Measurements from ENCODE around the gene STK17A. TPM values are rescaled to one million over a fixed set of nuclear protein-coding genes. Genes with fewer than 3 reads are reported as not detected.

Gene STK17A
- polyA plus RNA-seq, 6 donors from 2014 or later = 263 to 424 (median 353) TPM

DNA sequence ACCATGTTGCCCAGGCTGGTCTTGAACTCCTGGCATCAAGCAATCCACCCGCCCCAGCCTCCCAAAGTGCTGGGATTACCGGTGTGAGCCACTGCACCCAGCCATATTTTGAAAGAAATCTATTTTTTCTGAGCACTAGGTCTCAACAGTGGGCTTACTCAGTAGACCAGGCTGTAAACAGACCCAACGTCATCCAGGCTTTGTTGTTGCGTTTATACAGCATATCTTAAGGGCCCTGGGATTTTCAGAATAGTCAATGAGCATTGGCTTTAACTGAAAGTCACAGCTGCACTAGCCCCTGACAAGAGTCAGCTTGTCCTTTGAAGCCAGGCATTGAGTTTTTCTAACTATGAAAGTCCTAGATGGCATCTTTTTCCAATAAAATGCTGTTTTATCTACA, 49.8 kb downstream of the STK17A start:
- H3K9me3 Mint-ChIP-seq = no peaks in the 10 kb centered on the region
- no peak for ATAC-seq (ENCODE audit: low read depth in 2 of 2)

DNA sequence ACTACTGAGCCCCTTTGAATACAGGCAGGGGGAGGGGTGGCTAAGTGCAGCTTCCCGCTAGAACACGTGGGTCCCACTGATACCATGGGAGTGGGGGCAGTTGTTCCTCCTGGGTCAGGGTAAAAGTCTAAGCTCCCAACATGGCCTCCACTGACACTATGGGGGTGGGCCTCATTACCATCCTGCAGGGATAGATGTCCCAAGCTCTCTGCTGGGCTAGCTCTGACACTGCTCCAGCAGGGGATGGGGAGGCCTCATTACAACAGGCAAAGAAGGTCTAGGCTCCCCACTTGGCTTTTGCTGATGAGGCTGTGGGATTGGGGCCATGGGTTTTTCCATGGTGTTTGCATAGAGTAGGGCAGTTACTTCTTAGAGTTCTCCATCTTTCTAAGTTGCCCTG, 51.5 kb downstream of the STK17A start:
- H3K27me3 Mint-ChIP-seq = no peaks in the 10 kb centered on the region
- H3K27ac Mint-ChIP-seq = peak overlapping the region; percentile 71 to 95 (median 84)
- peaks cover 43 to 89% (median 69%) of the 10 kb centered on the region in 3 donors for H3K4me1 Mint-ChIP-seq
- ATAC-seq (ENCODE audit: low read depth in 2 of 2) = no peak
- H3K4me3 Mint-ChIP-seq = peak overlapping the region in 2 of 8 donors; percentile 27 to 59
- no peaks in the 10 kb centered on the region for H3K9me3 Mint-ChIP-seq
- no peak for DNase-seq
- peaks cover 36 to 44% of the 10 kb centered on the region in 2 donors for H3K36me3 Mint-ChIP-seq

More for the DNA sequence above, 49.8 kb downstream of the STK17A start:
- no peaks in the 10 kb centered on the region for H3K27me3 Mint-ChIP-seq
- peak overlapping the region in 1 of 8 donors; percentile 16 for H3K4me3 Mint-ChIP-seq
- H3K27ac Mint-ChIP-seq = peak overlapping the region; percentile 37 to 87 (median 66)
- peaks cover 29 to 46% of the 10 kb centered on the region in 2 donors for H3K36me3 Mint-ChIP-seq
- DNase-seq = no peak
- H3K4me1 Mint-ChIP-seq = peaks cover 46 to 90% (median 69%) of the 10 kb centered on the region in 3 donors

DNA sequence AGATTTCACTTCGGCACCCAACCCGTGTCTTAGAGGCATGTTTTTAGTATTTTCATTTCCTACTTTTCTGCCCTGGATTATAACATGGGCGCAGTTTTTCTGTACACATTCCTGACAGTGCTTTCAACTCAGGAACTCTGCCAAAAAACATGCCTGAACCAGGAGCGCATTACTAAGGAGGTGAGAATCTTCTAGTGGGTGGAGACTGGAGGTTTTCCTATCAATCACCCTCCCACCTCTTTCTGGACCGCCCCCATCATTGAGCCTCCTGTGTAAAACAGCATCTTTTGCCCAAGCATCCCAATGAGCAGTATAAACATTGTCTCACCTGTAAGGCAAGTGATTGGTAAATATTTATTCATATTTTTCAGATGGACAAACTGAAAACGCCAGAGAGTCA, 53.2 kb downstream of the STK17A start:
- no peaks in the 10 kb centered on the region for H3K27me3 Mint-ChIP-seq
- no peaks in the 10 kb centered on the region for H3K9me3 Mint-ChIP-seq
- H3K36me3 Mint-ChIP-seq = peaks cover 36 to 51% of the 10 kb centered on the region in 2 donors
- H3K4me1 Mint-ChIP-seq = peaks cover 55 to 95% (median 76%) of the 10 kb centered on the region in 3 donors
- peak overlapping the region in 2 of 8 donors; percentile 5 to 58 for H3K4me3 Mint-ChIP-seq
- no peak for ATAC-seq (ENCODE audit: low read depth in 2 of 2)
- no peak for DNase-seq
- H3K27ac Mint-ChIP-seq = peak overlapping the region in 4 of 6 donors; percentile 35 to 96 (median 74)

DNA sequence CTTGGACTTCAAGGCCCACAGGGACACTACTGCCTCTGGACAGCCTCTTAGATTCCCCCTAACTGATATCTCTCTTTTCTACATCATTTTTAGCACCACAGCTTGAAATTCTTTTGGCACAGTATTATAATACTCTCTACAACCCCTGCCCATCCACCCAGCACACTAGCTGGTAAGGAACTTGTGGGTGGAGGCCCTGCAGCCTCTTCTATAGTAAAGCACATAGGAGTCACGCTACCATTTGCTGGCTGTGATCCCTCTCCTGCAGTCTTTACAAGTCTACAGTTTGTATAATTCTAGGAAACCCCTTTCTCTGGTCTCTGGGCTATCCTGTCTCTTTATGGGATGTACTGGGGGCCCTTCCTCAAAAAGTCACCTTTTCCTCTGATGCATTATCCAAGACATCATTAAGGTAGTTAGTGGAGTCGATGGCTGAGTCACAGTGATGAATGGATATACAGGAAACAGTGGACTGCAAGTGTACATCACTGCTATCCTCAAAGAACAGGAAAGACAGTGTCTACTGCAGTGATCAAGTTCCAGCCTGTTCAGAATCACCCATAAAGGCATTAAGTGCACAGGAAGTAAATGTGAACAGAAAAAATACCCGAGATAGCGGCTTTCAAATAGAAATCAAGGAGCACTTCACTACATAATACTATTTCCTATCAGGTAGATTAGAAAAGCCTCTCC, 54.4 kb downstream of the STK17A start:
- Mint-ChIP-seq H3K9me3 (no peaks in the 10 kb centered on the region), H3K36me3 (peaks cover 24 to 42% of the 10 kb centered on the region in 2 donors), H3K4me1 (peaks cover 51 to 95% (median 78%) of the 10 kb centered on the region in 3 donors), H3K27me3 (no peaks in the 10 kb centered on the region), H3K4me3 (peak overlapping the region in 6 of 8 donors; percentile 1 to 64 (median 26)), H3K27ac (peak overlapping the region; percentile 81 to 96 (median 90))
- ATAC-seq (ENCODE audit: low read depth in 2 of 2) (no peak), DNase-seq (no peak)

DNA sequence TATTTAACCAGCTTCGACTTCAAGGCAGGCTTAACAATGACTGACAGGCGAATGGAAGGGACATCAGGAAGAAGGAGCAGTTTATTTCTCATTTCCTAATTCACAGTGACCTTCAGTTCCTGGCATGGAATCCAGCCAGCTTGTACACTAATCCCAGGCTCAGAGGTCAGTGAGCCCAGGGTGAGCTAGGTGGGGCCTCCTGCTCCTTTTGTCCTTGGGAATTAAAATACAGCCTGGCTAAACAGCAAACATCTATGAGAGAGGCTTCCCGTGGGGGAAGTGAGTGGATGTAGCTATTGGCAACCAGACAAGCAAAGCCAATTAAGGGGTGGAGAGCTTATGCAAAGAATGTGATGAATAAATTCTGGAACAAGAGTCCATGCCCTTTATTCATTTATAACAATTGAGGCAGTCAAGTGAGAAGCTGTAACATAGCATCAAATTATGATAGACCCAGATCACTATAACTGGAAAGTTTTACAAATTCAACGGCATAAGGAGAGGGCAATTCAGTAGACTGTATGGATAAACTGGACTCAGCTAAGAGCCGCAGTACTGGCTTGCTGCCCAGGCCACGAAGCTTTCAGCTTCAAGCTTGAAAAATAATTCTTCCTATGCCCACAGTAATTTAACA, 57.1 kb downstream of the STK17A start:
- Mint-ChIP-seq H3K27ac (peak overlapping the region; percentile 67 to 96 (median 77)), H3K4me3 (no peak overlapping the region), H3K27me3 (no peaks in the 10 kb centered on the region), H3K4me1 (peaks cover 63 to 95% (median 85%) of the 10 kb centered on the region in 3 donors), H3K9me3 (no peaks in the 10 kb centered on the region), H3K36me3 (peaks cover 38 to 50% of the 10 kb centered on the region in 2 donors)
- ATAC-seq (ENCODE audit: low read depth in 2 of 2) (no peak), DNase-seq (no peak)

DNA sequence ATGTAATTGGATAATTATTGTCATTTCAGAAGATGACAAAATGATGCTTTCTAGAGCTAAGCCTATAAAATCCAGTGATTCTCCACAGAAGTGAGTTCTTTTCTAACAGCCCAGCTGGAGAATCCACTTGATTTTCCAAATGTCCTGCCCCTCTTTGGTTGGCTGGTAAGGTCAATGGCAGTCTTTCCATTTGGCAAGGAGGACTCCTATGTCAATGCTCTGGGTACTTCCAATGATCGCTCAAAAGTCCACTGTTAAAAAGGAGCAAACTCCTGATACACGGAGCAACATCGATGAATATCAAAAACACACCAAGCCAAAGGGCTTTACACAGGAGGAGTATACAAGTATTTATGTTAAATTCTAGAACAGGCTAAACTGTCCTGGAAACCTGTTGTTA, 57.8 kb downstream of the STK17A start:
- Mint-ChIP-seq H3K9me3 (no peaks in the 10 kb centered on the region), H3K27ac (peak overlapping the region in 5 of 6 donors; percentile 21 to 96 (median 84)), H3K36me3 (peaks cover 42 to 50% of the 10 kb centered on the region in 2 donors), H3K27me3 (no peaks in the 10 kb centered on the region), H3K4me1 (peaks cover 65 to 97% (median 89%) of the 10 kb centered on the region in 3 donors), H3K4me3 (peak overlapping the region in 1 of 8 donors; percentile 13)
- DNase-seq = no peak
- no peak for ATAC-seq (ENCODE audit: low read depth in 2 of 2)

DNA sequence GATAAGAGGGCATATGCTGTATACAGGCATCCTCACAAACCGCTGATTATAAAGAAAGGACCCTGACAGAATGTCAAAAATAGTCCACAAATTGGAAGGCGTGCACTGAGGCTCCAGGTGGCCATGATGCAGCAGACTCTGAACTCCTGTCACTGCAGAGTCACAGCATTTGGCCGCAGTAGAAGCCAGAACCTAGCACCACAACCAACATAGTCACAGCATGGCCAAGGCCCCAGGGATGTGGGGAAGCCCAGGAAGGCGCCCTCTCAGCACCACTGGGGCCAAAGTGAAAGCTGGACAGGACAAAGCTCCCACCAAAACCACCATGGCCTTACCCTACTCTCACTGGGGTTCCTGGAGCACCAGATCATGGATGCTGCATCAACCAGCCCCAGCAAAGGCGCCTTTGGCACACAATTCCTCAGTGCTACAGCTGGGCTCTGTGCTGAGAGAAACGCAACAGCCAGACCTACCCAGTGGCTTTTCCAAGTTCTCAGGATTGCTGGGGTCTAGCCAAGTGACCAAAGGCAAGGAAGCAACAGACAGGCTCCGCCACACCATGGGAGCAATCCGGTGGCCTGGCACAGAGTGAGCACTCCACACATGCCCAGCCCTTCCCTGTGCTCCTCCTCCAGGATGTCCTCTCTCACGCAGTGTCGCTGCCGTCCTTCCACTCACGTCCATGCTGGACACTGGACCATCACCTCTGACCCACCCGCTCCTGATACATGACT, 60.2 kb downstream of the STK17A start:
- Mint-ChIP-seq H3K36me3 (peaks cover 32 to 35% of the 10 kb centered on the region in 2 donors), H3K27ac (peak overlapping the region; percentile 81 to 96 (median 93)), H3K4me1 (peaks cover 68 to 97% (median 94%) of the 10 kb centered on the region in 3 donors), H3K27me3 (no peaks in the 10 kb centered on the region), H3K4me3 (peak overlapping the region in 7 of 8 donors; percentile 41 to 75 (median 50)), H3K9me3 (no peaks in the 10 kb centered on the region)
- DNase-seq (no peak), ATAC-seq (ENCODE audit: low read depth in 2 of 2) (no peak)

DNA sequence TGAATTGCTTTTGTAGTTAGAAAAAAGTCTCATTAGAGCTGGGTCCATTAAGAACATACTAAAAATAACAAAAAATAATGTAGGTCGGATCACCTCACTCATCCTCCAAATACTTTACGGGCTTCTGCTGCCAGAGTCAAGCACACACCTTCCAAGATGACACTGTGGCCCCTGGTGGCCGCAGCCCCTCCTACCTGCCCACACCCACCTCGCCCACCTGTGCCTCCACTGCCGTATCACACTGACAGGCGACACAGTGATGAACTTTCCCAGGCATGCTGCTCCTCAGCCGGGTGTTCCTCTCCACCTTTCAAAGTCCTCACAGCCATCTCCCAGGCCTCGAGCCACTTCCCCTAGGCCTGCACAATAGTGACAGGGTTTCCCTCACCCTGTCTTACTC, 60.9 kb downstream of the STK17A start:
- peaks cover 71 to 99% (median 97%) of the 10 kb centered on the region in 3 donors for H3K4me1 Mint-ChIP-seq
- peak overlapping the region; percentile 54 to 96 (median 93) for H3K27ac Mint-ChIP-seq
- H3K36me3 Mint-ChIP-seq = peaks cover 30 to 34% of the 10 kb centered on the region in 2 donors
- no peaks in the 10 kb centered on the region for H3K9me3 Mint-ChIP-seq
- ATAC-seq (ENCODE audit: low read depth in 2 of 2) (no peak), DNase-seq (no peak)
- peak overlapping the region in 7 of 8 donors; percentile 10 to 83 (median 50) for H3K4me3 Mint-ChIP-seq
- no peaks in the 10 kb centered on the region for H3K27me3 Mint-ChIP-seq

DNA sequence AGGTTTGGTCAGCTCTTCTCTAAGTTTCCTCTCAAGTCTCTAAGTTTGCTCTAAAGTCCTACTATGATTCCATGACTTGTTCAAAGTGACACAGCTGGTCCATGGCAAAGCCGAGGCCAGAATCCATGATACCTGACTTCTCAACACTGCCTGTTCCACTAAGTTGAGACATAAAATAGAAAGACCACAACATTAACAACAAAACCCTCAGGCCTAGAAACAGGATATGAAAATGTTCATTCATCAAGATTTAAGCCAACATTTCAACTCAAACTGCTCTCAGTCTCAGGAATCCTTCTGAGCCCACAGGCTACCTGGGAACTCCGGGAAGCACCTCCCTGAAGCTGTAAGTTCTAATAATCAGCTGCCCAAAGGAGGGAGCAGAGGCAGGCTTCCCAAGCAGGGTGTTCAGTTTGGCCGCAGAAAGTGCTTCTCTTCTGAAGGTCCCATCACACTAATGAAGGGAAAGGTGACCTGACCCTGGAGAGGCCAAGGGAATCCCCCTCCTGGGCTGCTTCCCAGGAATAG, 62.9 kb downstream of the STK17A start:
- H3K27ac Mint-ChIP-seq = peak overlapping the region; percentile 96 to 100 (median 99)
- H3K36me3 Mint-ChIP-seq = peaks cover 21 to 25% of the 10 kb centered on the region in 2 donors
- no peak for ATAC-seq (ENCODE audit: low read depth in 2 of 2)
- no peaks in the 10 kb centered on the region for H3K9me3 Mint-ChIP-seq
- no peak for DNase-seq
- H3K27me3 Mint-ChIP-seq = no peaks in the 10 kb centered on the region
- peak overlapping the region; percentile 66 to 97 (median 90) for H3K4me3 Mint-ChIP-seq
- H3K4me1 Mint-ChIP-seq = peaks cover 67 to 98% (median 97%) of the 10 kb centered on the region in 3 donors

DNA sequence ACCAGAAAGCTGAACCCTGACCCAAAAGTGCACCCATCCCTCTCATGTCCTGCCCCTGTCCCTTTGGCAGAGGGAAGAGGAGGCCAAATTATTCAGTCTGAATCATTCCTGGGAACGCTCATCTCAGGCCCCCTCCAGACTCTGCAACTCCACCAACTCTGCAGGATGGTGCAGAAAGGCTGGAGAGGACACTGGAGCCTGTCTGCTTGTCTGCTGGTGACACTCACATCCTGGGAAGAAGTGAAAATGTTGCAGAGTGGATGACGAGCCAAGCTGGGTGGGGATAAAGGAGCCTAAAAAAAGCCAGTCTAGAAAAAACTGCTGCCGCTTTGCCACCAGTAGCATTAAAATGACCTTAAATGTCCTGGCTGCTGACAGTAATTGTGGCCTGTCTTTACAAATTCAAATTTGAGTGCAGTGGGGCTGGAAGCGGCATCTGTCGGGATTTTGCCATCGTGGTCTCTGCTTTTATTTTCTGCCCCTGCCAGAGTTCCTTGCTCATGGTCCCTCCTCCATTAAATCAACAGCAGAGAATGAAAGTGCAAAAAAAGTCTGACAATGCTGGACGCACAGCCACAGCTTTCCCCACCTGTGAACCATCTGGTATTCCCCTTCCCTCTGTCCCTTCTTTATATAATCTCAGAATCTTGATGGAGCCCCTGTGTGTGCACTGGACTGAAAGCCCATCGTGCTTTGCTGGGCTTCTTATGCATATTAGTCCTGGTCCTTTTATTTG, 63.9 kb downstream of the STK17A start:
- Mint-ChIP-seq H3K27ac (peak overlapping the region; percentile 96 to 100 (median 99)), H3K27me3 (no peaks in the 10 kb centered on the region), H3K36me3 (peaks cover 21 to 25% of the 10 kb centered on the region in 2 donors), H3K9me3 (peaks cover 0 to 3% (median 0%) of the 10 kb centered on the region in 7 donors), H3K4me3 (peak overlapping the region; percentile 75 to 97 (median 90)), H3K4me1 (peaks cover 71 to 98% (median 97%) of the 10 kb centered on the region in 3 donors)
- no peak for ATAC-seq (ENCODE audit: low read depth in 2 of 2)
- DNase-seq = no peak

DNA sequence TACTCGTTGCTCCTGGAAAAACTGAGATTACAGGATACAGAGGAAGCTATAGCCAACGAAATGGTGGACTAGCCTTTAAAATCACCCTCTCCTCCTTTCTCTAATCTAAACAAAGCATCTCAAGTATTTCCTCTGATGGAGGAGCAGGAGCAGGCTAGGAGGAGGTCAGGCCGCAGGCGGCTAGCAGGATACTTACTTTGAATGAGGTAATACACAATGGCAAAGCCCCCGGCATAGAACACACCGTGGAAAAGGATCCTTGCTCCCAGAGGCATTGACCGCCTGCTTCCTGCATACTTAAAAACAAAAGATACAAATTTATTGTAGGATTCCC, 64.4 kb downstream of the STK17A start:
- Mint-ChIP-seq H3K27me3 (no peaks in the 10 kb centered on the region), H3K36me3 (peaks cover 21 to 25% of the 10 kb centered on the region in 2 donors), H3K4me1 (peaks cover 75 to 98% (median 97%) of the 10 kb centered on the region in 3 donors), H3K9me3 (peaks cover 0 to 3% (median 0%) of the 10 kb centered on the region in 7 donors), H3K27ac (peak overlapping the region; percentile 96 to 100 (median 99)), H3K4me3 (peak overlapping the region; percentile 75 to 97 (median 90))
- ATAC-seq (ENCODE audit: low read depth in 2 of 2) = no peak
- no peak for DNase-seq

DNA sequence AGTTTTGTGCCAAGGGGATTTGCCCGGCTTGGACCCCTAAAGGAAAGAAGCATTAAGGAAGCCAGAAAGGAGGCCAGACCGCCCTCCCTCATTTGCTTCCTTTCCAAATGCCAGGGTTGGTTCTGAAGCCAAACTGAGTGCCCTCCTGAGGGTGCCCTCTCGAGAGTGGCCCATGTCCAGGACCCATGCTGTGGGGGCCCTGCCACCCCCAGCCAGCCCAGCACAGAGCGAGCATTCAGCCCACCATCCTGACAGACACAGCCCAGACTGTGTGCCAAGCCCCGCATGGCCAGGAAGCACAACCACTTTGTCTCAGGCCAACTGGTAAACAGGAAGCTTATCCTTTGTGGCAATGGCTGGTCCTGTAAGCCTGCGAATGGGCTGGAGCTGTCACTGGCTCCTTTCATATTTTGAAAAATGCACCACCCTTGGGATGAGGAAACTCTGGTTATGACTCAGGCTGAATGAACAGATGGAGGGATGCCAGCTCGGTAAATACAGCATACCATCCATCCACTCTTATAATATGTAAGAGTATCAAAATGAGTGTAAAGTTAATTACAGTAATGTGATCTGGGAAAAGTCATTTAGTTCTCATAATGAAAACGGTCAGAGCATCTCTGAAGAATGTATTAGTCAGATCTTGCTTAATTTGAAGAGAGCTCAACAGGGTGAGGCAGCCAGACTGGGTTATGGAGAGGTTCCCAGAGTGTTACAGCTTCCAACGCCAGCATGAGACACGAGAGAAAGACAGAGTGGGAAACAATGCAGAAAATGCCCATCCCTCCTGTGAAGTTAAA, 65.0 kb downstream of the STK17A start:
- peaks cover 16 to 25% of the 10 kb centered on the region in 2 donors for H3K36me3 Mint-ChIP-seq

More for the DNA sequence above, 65.0 kb downstream of the STK17A start:
- DNase-seq = no peak
- Mint-ChIP-seq H3K4me3 (peak overlapping the region; percentile 75 to 97 (median 90)), H3K27ac (peak overlapping the region; percentile 96 to 100 (median 99)), H3K27me3 (no peaks in the 10 kb centered on the region), H3K4me1 (peaks cover 74 to 96% (median 95%) of the 10 kb centered on the region in 3 donors), H3K9me3 (peaks cover 0 to 3% (median 0%) of the 10 kb centered on the region in 7 donors)
- no peak for ATAC-seq (ENCODE audit: low read depth in 2 of 2)

All from naive B cell (primary cell).